Measurements from ENCODE around the gene ATXN1.

The ATXN1 gene

GRCh38 chr6:16696496-16696895 is 64.8 kb downstream of the ATXN1 start:
- no peak for DNase-seq

- peak in 1 of 2 donors; percentile 63 for DNase-seq
These were observed 66.3 kb downstream of the ATXN1 start for GRCh38 chr6:16694781-16695578.

GRCh38 chr6:16691324-16691723 is 69.9 kb downstream of the ATXN1 start:
- peak in 1 of 2 donors; percentile 61 for DNase-seq

- DNase-seq: no peak
These were observed 70.6 kb downstream of the ATXN1 start for GRCh38 chr6:16690608-16691142.

GRCh38 chr6:16689788-16690607 is 71.3 kb downstream of the ATXN1 start:
- DNase-seq: no peak

- DNase-seq: no peak
These were observed 72.2 kb downstream of the ATXN1 start for GRCh38 chr6:16688984-16689636.

GRCh38 chr6:16688436-16688835 is 72.8 kb downstream of the ATXN1 start:
- no peak for DNase-seq

- no peak for DNase-seq
These were observed 74.2 kb downstream of the ATXN1 start for GRCh38 chr6:16687045-16687444.

- DNase-seq: peak; percentile 72 to 78
These were observed 76.2 kb downstream of the ATXN1 start for GRCh38 chr6:16684896-16685554.

GRCh38 chr6:16684195-16684689 is 77.0 kb downstream of the ATXN1 start:
- peak in 1 of 2 donors; percentile 48 for DNase-seq

GRCh38 chr6:16683641-16684194 is 77.5 kb downstream of the ATXN1 start:
- peak; percentile 30 to 70 for DNase-seq

- peak in 1 of 2 donors; percentile 25 for DNase-seq
These were observed 79.9 kb downstream of the ATXN1 start for GRCh38 chr6:16681260-16681873.

GRCh38 chr6:16679050-16679449 is 82.2 kb downstream of the ATXN1 start:
- DNase-seq: no peak

GRCh38 chr6:16677458-16677857 is 83.8 kb downstream of the ATXN1 start:
- no peak for DNase-seq

- DNase-seq: no peak
These were observed 84.3 kb downstream of the ATXN1 start for GRCh38 chr6:16676978-16677377.

- DNase-seq: no peak
These were observed 84.9 kb downstream of the ATXN1 start for GRCh38 chr6:16676376-16676775.

- DNase-seq: no peak
These were observed 86.4 kb downstream of the ATXN1 start for GRCh38 chr6:16674801-16675392.

GRCh38 chr6:16673011-16673797 is 88.1 kb downstream of the ATXN1 start:
- DNase-seq: no peak

GRCh38 chr6:16671302-16672289 is 89.7 kb downstream of the ATXN1 start:
- DNase-seq: no peak

All from CD4-positive, alpha-beta T cell treated with Interleukin-4 for 1 hour (primary cell).